Endometrial microvascular endothelial cells (primary cell): Measurements from ENCODE around the gene HDAC4. TPM values are rescaled to one million over a fixed set of nuclear protein-coding genes. Genes with fewer than 3 reads are reported as not detected.

Source experiments
- in situ Hi-C: cut with HindIII; loops from 2 replicates; pipeline ENCODE4 v1.10.0; 2017; ENCODE audit warnings: low sequenced_read_pairs, low pct_unique_long_range_greater_than_20kb; ENCODE audit errors: inconsistent ontology term
- total RNA-seq: library from RNA; depleted of rRNA; stranded (reverse); fragments of >200 nt; gene quantifications from one replicate; pipeline ENCODE4 v1.2.3, GENCODE V29; 2015; ENCODE audit errors: inconsistent ontology term

The HDAC4 gene
- total RNA-seq, 1 donor from 2014 or later: 27.4 TPM

- in situ Hi-C loops: no loop called here
Observed at GRCh38 chr2:239293775-239294430, 106.9 kb downstream of the HDAC4 start.

DNA sequence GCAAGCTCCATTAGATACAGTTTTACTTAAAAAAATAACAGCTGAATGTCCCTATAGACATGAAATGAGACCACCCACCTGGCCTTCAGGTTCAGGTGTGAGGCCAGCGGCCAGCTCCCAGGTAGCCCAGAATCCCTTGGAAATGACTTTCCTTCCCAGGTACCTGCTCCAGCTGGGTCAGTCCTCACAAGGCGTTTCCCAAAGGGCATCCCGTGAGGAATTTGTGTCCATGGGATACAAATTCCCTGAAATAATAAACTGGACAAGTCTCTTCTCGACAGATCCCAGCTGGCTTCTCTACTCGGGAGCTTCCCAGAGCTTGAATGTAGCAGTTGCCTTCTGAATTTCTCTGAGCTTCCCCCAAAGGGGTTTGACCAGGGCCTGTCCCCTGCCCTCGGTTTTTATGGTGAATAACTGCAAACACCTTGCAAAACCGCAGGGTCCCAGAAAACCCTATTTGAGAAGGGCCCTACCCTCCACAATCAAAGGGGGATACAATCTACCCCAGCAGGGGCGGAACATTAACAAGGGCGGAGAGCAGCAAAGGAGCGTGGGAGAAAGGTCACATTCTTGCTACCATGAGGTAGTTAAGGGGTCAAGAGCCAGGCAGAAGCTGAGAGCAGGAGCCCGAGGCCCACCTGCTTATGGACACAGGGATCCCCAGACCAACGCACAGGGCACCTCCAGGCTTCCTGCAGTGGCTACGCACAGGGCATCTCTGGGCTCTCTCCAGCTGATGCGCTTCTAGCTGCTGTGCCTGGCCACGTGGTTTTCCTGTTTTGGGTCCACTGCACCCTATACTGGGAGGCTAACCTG, 107.7 kb downstream of the HDAC4 start:
- in situ Hi-C loops: no loop called here

DNA sequence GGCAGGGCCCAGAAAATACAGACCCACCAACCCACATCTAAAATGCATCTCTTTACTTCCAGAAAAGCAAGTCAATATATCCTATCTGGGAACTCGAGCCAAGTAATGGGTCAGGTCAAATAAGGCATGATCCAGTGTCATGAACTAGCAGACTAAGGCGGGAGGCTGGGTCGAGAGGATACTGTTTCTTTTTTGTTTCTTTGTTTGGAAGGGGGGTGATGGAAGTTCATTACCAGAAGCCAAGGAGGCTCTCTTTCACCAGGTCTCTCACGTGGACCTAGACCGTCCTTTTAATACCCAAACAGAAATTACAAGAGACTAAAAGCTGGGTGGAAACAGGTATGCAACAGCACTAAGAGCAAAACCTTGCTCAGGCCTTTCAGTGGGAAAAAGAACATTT, 108.3 kb downstream of the HDAC4 start:
- in situ Hi-C loops: no loop called here

- in situ Hi-C loops: no loop called here
Observed at GRCh38 chr2:239291475-239292350, 109.1 kb downstream of the HDAC4 start.

GRCh38 chr2:239290618-239291474, 110.0 kb downstream of the HDAC4 start:
- in situ Hi-C loops: no loop called here

- in situ Hi-C loops: no loop called here
Observed at GRCh38 chr2:239289545-239289944, 111.3 kb downstream of the HDAC4 start.

- in situ Hi-C loops: no loop called here
Observed at GRCh38 chr2:239288951-239289511, 111.8 kb downstream of the HDAC4 start.

DNA sequence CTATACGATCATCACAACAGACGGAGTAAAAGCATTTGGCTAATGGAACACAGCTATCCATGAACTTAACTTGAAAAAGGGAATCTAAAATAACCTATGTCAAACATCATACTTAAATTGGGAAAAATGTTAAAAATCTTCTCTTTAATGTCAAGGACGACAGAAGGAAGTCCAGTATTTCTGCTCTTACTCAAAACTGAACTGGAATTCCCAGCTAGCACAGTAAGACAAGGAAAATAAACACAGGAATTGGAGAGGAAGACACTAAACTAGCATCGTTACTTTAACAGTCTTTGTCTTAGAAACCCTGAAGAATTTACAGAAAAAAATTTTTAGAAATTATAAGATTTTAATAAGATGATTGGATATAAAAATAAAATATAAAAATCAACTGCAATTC, 112.6 kb downstream of the HDAC4 start:
- in situ Hi-C loops: no loop called here

DNA sequence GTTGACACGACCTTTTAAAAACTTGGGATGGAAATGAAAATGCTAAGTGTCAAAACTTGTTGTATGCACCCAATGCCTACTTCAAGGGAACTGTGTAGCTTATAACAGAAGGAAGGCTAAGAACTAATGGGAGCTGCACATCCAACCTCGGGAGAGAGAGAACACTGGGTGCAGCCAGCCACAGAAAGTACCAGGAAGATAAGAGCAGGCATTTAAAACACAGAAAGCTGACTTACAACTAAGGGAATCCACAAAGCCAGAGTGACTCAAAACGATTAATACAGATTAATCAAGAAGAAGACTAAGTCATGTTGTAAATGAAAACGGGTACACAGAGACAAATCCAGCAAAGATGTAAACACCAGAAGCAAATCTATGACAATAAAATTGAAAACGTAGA, 113.4 kb downstream of the HDAC4 start:
- in situ Hi-C loops: no loop called here

DNA sequence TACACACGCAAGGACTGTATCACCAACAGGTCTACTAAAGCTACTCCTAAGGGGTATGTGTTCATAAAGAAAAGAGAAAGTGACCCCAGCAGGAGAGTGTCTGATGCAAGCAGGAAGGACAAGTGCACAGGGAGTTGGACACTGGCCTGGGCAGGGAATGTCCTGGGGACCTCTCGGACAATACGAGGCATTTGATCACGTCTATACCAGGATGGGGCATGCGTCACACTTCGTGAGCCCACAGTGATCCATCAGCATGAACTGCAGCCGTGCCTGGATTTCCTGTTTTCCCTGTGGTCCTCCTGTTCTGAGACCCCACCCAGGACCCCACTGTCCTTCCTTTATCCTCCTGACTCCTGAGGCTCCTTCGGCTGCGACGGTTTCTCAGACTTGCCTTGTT, 113.9 kb downstream of the HDAC4 start:
- in situ Hi-C loops: no loop called here

- in situ Hi-C loops: no loop called here
Observed at GRCh38 chr2:239285932-239286230, 114.9 kb downstream of the HDAC4 start.

DNA sequence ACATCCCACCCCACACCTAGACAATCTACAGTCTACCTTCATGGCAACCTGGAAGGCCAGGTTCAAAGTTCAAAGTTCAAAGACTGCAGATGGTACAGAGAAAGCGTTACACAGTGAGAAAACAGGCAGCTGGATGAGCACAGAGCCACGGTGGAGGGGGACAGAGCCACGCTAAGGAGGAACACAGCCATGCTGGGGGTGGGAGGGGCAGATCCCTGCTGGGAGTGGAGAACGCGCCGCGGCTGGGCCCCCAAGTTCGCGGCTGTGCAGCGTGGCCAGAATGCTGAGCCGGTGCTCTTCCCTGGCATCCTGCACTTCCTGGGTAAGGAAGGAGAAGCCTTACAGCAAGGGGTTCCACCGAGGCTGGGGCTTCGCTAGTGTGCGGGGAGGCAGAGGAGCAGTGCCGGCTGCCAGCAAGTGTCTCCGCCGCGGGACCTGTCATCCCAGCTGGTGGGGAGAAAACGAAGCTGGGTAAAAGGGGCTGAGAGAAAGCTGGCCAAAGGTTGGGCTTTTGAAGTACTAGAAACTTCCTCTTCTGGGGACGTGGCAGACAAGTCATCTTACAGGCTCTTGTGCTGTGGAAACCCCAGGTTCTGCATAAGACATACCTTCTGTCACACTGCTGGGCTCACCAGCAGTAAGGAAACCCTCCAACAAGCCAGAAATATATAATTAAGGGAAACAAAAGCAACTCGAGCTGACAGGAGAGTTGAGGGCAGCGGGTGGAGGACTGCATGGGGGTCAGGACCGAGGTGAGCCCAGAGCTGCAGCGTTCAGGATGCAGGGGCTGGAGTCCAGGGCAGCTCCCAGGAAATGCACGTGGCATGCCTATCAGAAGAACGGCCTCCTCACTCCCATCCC, 115.5 kb downstream of the HDAC4 start:
- in situ Hi-C loops: no loop called here

- in situ Hi-C loops: no loop called here
Observed at GRCh38 chr2:239283961-239284795, 116.6 kb downstream of the HDAC4 start.

GRCh38 chr2:239283288-239283945, 117.4 kb downstream of the HDAC4 start:
- in situ Hi-C loops: no loop called here

GRCh38 chr2:239282448-239283287, 118.2 kb downstream of the HDAC4 start:
- in situ Hi-C loops: no loop called here
